GM13977 (cell line): ENCODE data around the gene PGP.

Experiments
- DNase-seq: peaks from one replicate; pipeline ENCODE4 v3.0.0; 2012; ENCODE audit warnings: low spot score
- in situ Hi-C: fragments of 300-500 bp; cut with MboI; formaldehyde crosslinking; loops from one replicate; pipeline ENCODE4 v1.12.0; 2022; ENCODE audit warnings: low sequenced_read_pairs, low pct_unique_long_range_greater_than_20kb, mixed read lengths, inconsistent platforms; ENCODE audit not compliant: unreplicated experiment
- TF ChIP-seq, protein P1 (sequence below): IDR thresholded peaks from 2 replicates; pipeline ENCODE4 v1.5.1; 2012; ENCODE audit warnings: mild to moderate bottlenecking, control low read depth; ENCODE audit not compliant: insufficient read depth; ENCODE audit errors: extremely low read depth, missing control alignments

Gene PGP

DNA sequence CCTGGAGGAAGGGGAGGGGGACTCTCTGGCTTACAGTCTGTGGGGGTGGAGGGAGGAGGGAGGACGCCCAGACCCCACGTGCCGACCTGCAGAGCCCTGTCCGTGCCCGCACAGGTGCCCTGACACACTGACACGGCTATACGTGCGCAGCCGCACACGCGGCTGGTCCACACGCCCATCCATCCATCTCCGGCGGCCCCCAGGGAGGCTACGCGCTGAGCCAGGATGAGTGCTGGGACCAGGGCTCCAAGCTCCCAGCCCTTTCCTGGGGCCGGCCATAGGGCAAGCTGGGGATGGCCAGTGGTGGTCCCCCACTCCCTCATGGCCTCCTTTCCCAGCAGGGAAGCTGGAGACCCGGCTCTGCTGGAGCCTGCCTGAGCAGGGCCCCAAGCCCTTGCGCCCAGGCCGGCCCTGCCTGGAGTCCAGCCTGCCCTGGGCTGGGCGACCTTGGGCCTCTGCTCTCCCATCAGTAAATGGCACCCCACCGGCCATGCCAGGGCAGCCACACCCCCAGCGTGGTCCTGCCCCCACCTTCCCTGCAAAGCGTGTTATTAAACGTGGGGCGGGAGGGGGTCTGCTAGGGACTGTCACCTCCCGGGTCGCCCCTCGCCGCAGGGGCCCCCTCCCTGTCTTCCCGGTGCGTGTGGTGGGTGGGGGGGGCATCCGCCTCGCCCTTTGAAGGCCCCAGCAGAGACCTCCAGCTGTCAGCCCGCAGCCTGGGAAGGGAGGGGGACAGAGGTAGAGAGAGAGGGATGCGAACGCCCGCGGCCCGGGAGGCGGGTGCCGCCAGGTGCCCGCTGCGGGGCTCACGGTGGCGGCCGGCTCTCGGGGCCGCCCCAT lies 19.1 kb downstream of the PGP start:
- DNase-seq: no peak
- TF ChIP-seq, protein P1, sequence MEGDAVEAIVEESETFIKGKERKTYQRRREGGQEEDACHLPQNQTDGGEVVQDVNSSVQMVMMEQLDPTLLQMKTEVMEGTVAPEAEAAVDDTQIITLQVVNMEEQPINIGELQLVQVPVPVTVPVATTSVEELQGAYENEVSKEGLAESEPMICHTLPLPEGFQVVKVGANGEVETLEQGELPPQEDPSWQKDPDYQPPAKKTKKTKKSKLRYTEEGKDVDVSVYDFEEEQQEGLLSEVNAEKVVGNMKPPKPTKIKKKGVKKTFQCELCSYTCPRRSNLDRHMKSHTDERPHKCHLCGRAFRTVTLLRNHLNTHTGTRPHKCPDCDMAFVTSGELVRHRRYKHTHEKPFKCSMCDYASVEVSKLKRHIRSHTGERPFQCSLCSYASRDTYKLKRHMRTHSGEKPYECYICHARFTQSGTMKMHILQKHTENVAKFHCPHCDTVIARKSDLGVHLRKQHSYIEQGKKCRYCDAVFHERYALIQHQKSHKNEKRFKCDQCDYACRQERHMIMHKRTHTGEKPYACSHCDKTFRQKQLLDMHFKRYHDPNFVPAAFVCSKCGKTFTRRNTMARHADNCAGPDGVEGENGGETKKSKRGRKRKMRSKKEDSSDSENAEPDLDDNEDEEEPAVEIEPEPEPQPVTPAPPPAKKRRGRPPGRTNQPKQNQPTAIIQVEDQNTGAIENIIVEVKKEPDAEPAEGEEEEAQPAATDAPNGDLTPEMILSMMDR: no peak
- in situ Hi-C loops: no loop called here

DNA sequence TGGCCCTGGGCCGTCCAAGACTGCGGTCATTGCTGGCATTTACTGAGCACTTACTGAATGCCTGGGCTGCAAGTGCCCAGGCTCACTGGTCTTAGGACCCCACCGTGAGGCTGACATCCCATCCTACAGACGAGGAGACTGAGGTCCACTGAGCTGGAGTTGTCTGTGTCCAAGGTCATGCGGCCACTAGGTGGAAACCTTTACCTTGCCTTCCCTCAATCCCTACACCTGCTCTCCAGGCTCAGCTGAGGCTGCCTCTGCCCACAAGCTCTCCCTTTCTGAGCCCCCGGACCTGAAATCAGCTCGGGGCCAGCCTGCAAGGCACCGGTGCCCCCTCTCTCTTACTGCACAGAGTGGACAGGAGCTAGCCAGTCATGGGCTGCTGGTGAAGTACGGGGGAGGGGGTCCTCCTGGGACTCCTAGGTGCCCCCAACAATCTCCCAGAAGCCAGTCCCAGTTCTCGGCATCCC lies 19.8 kb downstream of the PGP start:
- in situ Hi-C loops: no loop called here
- TF ChIP-seq, protein P1: peak; percentile 65
- DNase-seq: peak; percentile 80

DNA sequence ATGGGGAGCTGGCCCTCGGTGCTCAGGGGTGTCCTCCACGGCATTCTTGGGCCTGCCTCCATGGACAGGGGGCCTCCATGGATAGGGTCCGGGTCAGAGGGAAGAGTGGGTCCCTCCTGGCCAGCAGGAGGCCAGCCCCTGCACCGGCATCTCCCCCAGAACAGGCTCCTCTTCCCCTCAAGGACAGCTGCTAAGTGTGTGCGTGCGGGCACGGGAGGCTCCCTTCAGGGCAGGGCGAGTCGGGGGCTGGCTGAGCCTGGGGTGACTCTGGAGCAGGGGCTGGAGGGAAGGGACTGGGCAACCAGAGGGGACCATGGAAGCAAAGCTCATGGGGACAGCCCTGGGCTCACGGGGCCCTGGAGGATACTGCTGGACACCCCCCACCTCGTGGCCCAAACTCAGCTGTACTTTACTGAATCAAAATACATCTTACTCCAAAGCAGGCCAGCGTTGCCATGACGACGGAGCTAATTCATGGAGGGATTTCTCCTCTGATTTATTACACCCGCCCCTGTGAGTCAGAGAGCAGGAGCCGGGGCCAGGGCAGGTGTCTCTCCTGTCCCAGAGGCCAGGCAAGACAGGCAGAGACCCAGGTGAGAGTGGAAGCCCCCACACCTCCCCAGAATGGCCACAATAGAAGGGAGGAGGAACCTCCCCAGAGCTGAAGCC lies 20.3 kb downstream of the PGP start:
- TF ChIP-seq, protein P1: no peak
- in situ Hi-C loops: no loop called here
- no peak for DNase-seq

DNA sequence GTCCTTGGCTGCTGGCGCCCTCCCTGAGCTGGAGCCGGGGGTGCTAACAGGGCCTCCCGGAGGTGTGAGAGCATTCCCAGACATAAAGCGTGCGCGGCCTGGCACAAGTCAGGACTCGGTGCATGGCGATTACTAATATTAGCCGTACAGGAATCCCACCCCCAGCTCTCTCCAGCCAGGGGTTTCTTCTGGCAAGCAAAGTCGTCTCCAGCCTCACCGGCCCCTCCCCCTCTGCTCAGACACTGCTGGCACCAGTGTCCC lies 23.3 kb downstream of the PGP start:
- TF ChIP-seq, protein P1: no peak
- no peak for DNase-seq
- in situ Hi-C loops: no loop called here

DNA sequence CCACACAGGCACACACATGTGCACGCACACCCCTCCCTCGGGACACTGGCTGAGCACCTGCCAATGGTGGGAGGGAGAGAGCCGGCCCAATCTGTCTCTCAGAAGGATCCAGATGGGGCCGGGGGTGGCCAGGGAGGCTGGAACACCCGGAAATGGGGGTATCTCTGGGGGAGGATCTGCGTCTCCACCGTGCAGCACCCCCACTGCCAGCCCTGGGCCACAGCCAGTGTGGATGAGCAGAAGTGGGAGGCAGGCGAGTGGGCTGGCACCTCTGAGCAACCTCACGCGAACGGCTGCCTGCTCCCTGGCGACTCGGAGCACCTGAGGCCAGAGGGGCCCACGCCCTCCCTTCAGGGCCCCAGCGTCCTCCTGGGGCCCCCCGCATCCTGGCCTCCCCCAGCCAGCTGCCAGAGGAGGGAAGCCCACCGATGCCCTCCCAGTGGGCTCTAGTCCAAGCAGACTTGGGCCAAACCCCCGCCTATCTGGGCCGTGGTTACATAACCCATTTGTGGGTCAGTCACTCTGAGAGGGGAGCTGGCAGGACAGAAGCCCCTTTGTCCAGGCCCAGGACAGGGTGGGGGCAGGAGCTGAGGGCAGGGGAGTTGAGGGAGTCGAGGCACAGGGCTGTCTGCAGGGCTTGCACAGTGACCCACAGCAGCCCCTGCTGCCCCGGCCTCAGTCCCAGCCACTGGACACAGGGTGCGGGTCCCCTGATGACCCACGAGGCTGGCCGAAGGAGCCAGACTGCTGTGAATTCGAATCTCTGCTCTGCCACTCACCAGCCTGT lies 23.8 kb downstream of the PGP start:
- TF ChIP-seq, protein P1: no peak
- in situ Hi-C loops: no loop called here
- no peak for DNase-seq

DNA sequence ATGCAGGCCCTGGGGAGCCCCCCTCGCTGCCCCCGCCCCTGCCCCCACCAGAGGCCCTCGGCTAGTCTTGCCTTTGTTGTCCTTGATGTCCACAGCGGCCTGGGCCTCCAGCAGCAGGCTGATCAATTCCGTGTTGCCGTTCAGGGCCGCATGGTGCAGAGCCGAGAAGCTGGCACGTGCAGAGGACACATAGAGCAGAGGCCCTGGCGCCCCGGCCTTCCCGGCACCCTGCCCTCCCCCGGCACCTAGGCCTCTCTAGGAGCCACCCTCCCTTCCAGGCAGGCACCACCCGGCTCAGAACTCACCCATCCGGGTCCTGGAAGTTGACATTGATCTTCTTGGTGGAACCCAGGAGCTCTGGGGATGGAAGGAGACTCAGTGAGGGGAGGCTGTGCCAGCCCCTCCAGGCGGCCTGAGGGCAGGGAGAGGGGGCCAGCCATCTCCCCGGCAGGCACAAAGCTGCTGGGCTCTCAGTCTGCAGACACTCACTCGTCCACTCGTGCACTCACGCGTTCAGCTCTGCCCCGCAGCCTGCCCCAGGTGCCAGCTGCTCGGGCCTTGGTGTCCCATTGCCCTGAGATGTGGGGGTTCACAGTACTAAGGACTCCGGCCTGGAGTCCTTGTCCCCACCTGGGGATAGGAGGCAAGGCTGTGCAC lies 24.5 kb downstream of the PGP start:
- in situ Hi-C loops: no loop called here
- no peak for DNase-seq
- TF ChIP-seq, protein P1: no peak
